HCT116 (cell line): ENCODE measurements around the gene SORCS2. TPM values are rescaled to one million over a fixed set of nuclear protein-coding genes. Genes with fewer than 3 reads are reported as not detected.

Experiments
- ATAC-seq: fragments of 200-7000 bp; cut with Tn5 transposase; 2 replicates; pipeline ENCODE4 v1.9.1; 2020; ENCODE audit warnings: mild to moderate bottlenecking, moderate library complexity
- BruUV-seq: library from RNA; stranded (reverse); fragments of 400-500 nt; replicated peaks from 2 replicates; lab custom pipeline; 2021; lab: Mats Ljungman, UMichigan
- CTCF ChIA-PET: fragments of 300-600 bp; sonication (Branson Sonifier 250); formaldehyde crosslinking; loops from one replicate; lab custom pipeline; 2021; ENCODE audit warnings: antibody characterized with exemption; lab: Charles Lee
- POLR2A ChIA-PET: fragments of 300-600, 350-600 bp; sonication (Branson Sonifier 250); formaldehyde crosslinking; loops from one replicate; lab custom pipeline; 2021; ENCODE audit warnings: antibody characterized with exemption; lab: Charles Lee
- RAD21 ChIA-PET, 2 experiments: fragments of 300-600 bp; sonication (Branson Sonifier 250); formaldehyde crosslinking; loops; one replicate each; lab custom pipeline; 2023; ENCODE audit warnings: low total read pairs in 2 of 2; ENCODE audit not compliant: uncharacterized antibody in 2 of 2, unreplicated experiment in 2 of 2, low non-redundant PET in 1 of 2; lab: Charles Lee
- DNase-seq: peaks from one replicate; pipeline ENCODE4 v3.0.0-alpha.2; 2010; ENCODE audit warnings: low read depth, low spot score
- H2AFZ ChIP-seq: fragments of 200-600 bp; shearing (Covaris generic), sonication (generic); 2 replicates; pipeline ENCODE4 v1.6.1; 2017; ENCODE audit warnings: low read depth, mixed run types, mixed read lengths, antibody characterized with exemption, low read length; ENCODE audit not compliant: poor library complexity, severe bottlenecking
- H3K27ac ChIP-seq: 2 replicates; pipeline ENCODE4 v1.5.1; 2012; ENCODE audit warnings: low read depth, low read length
- H3K27me3 ChIP-seq: fragments of 200-600 bp; sonication (generic); 2 replicates; pipeline ENCODE4 v1.6.1; 2016; ENCODE audit warnings: mixed run types, low read length, mixed read lengths; ENCODE audit not compliant: insufficient read depth
- H3K36me3 ChIP-seq, 2 experiments: fragments of 200-500 bp in 1 of 2; fragments of 200-600 bp in 1 of 2; sonication (Bioruptor generic) in 1 of 2; sonication (generic) in 1 of 2; 2 replicates each; pipeline versions ENCODE4 v1.5.1 to v1.6.1; 2014 to 2016; ENCODE audit warnings: low read length in 2 of 2, inconsistent platforms in 1 of 2, mixed read lengths in 1 of 2, mixed run types in 1 of 2; ENCODE audit not compliant: insufficient read depth in 2 of 2, control insufficient read depth in 1 of 2
- H3K4me1 ChIP-seq, 2 experiments: fragments of 200-600 bp in 1 of 2; sonication (generic) in 1 of 2; 2 replicates each; pipeline versions ENCODE4 v1.5.1 to v1.6.1; 2012 to 2017; ENCODE audit warnings: low read length in 2 of 2, inconsistent platforms in 1 of 2, mild to moderate bottlenecking in 1 of 2, mixed read lengths in 1 of 2, mixed run types in 1 of 2, moderate library complexity in 1 of 2; ENCODE audit not compliant: insufficient read depth in 2 of 2, control insufficient read depth in 1 of 2
- H3K4me2 ChIP-seq: fragments of 200-600 bp; sonication (generic); 2 replicates; pipeline ENCODE4 v1.6.1; 2017; ENCODE audit warnings: mixed run types, low read length, mixed read lengths
- H3K4me3 ChIP-seq, 2 experiments: fragments of 200-600 bp in 1 of 2; sonication (generic) in 1 of 2; replicated peaks in 1 of 2; 2 replicates each; pipeline ENCODE4 v1.5.1; 2011 to 2016; ENCODE audit warnings: low read length in 2 of 2, control low read depth in 1 of 2, low read depth in 1 of 2, mild to moderate bottlenecking in 1 of 2, mixed read lengths in 1 of 2, mixed run types in 1 of 2
- H3K79me2 ChIP-seq: fragments of 200-600 bp; sonication (generic); 2 replicates; pipeline ENCODE4 v1.6.1; 2017; ENCODE audit warnings: mild to moderate bottlenecking, mixed run types, low read length, moderate library complexity, mixed read lengths; ENCODE audit not compliant: insufficient read depth
- H3K9ac ChIP-seq: fragments of 200-600 bp; sonication (generic); 2 replicates; pipeline ENCODE4 v1.6.1; 2016; ENCODE audit warnings: low read length, mixed read lengths
- H3K9me2 ChIP-seq: fragments of 200-600 bp; sonication (generic), shearing (Covaris generic); 2 replicates; pipeline ENCODE4 v1.6.1; 2017; ENCODE audit warnings: mixed run types, mild to moderate bottlenecking, moderate library complexity; ENCODE audit not compliant: insufficient read depth
- H3K9me3 ChIP-seq, 2 experiments: fragments of 200-500 bp in 1 of 2; fragments of 200-600 bp in 1 of 2; sonication (Bioruptor generic) in 1 of 2; sonication (generic) in 1 of 2; 2 replicates each; pipeline ENCODE4 v1.6.1; 2014 to 2017; ENCODE audit warnings: low read length in 2 of 2, mixed read lengths in 2 of 2, inconsistent platforms in 1 of 2, low read depth in 1 of 2, mild to moderate bottlenecking in 1 of 2, mixed run types in 1 of 2, moderate library complexity in 1 of 2; ENCODE audit not compliant: control insufficient read depth in 1 of 2, insufficient read depth in 1 of 2
- H4K20me1 ChIP-seq: fragments of 200-600 bp; sonication (generic), shearing (Covaris generic); 2 replicates; pipeline ENCODE4 v1.6.1; 2017; ENCODE audit warnings: mixed run types, mild to moderate bottlenecking, moderate library complexity; ENCODE audit not compliant: insufficient read depth
- CBX3 ChIP-seq: IDR thresholded peaks from 2 replicates; pipeline ENCODE4 v1.6.1; 2012; ENCODE audit warnings: low read depth
- ELF1 ChIP-seq: IDR thresholded peaks from 2 replicates; pipeline ENCODE4 v1.6.1; 2012; ENCODE audit warnings: low read depth, borderline replicate concordance
- EZH2 ChIP-seq: fragments of 200-600 bp; sonication (generic); IDR thresholded peaks from 2 replicates; pipeline ENCODE4 v1.6.1; 2017; ENCODE audit warnings: antibody characterized with exemption, mixed run types
- EZH2phosphoT487 ChIP-seq: fragments of 200-600 bp; IDR thresholded peaks from 2 replicates; pipeline ENCODE4 v1.6.1; 2018; ENCODE audit warnings: antibody characterized with exemption, borderline replicate concordance
- FOSL1 ChIP-seq: IDR thresholded peaks from 2 replicates; pipeline ENCODE4 v1.6.1; 2012; ENCODE audit warnings: low read depth
- JUND ChIP-seq: IDR thresholded peaks from 2 replicates; pipeline ENCODE4 v1.6.1; 2012
- POLR2A ChIP-seq: IDR thresholded peaks from 2 replicates; pipeline ENCODE4 v1.7.0; 2011; ENCODE audit warnings: borderline replicate concordance; ENCODE audit not compliant: insufficient read depth, insufficient read length; ENCODE audit errors: extremely low read depth
- POLR2AphosphoS5 ChIP-seq: IDR thresholded peaks from 2 replicates; pipeline ENCODE4 v1.6.1; 2011; ENCODE audit warnings: mild to moderate bottlenecking, low read depth, low read length, moderate library complexity
- RAD21 ChIP-seq: IDR thresholded peaks from 2 replicates; pipeline ENCODE4 v1.6.1; 2012; ENCODE audit warnings: low read depth, mild to moderate bottlenecking
- SIN3A ChIP-seq: IDR thresholded peaks from 2 replicates; pipeline ENCODE4 v1.6.1; 2012; ENCODE audit warnings: low read depth
- SRF ChIP-seq: IDR thresholded peaks from 2 replicates; pipeline ENCODE4 v1.6.1; 2012; ENCODE audit warnings: low read depth
- TCF7L2 ChIP-seq: IDR thresholded peaks from 2 replicates; pipeline ENCODE4 v1.7.0; 2011; ENCODE audit warnings: borderline replicate concordance, inconsistent platforms; ENCODE audit not compliant: insufficient read depth, insufficient read length; ENCODE audit errors: extremely low read depth
- YY1 ChIP-seq: IDR thresholded peaks from 2 replicates; pipeline ENCODE4 v1.6.1; 2011; ENCODE audit warnings: low read length, low read depth, moderate library complexity, mild to moderate bottlenecking; ENCODE audit not compliant: insufficient replicate concordance; ENCODE audit errors: extremely low read depth
- ZFX ChIP-seq: fragments of 450-650 bp; IDR thresholded peaks from 2 replicates; pipeline ENCODE4 v1.6.1; 2017
- ZNF274 ChIP-seq: fragments of 200-500 bp; sonication (Bioruptor generic); IDR thresholded peaks from 2 replicates; pipeline ENCODE4 v1.6.1; 2014; ENCODE audit warnings: mild to moderate bottlenecking, low read depth, low read length, inconsistent platforms
- intact Hi-C: fragments of 100-400 bp; cut with micrococcal nuclease; formaldehyde crosslinking; loops from 2 replicates; pipeline ENCODE4 v1.10.0; 2022
- total RNA-seq: library from RNA; stranded (reverse); gene quantifications from one replicate; pipeline ENCODE4 v1.2.1, GENCODE V29; 2021; ENCODE audit not compliant: unreplicated experiment
- TF ChIP-seq, protein P1 (sequence below), 3 experiments: fragments of 200-600 bp in 1 of 3; sonication (generic) in 1 of 3; IDR thresholded peaks in 2 of 3; conservative IDR thresholded peaks in 1 of 3; 2 replicates each; pipeline ENCODE4 v1.5.1; 2012 to 2017; ENCODE audit warnings: low read depth in 2 of 3, low read length in 2 of 3, antibody characterized with exemption in 1 of 3, borderline replicate concordance in 1 of 3, control low read depth in 1 of 3, mild to moderate bottlenecking in 1 of 3, mixed read lengths in 1 of 3, mixed run types in 1 of 3, moderate library complexity in 1 of 3; ENCODE audit not compliant: insufficient read depth in 1 of 3
- TF ChIP-seq, protein P2 (sequence below): IDR thresholded peaks from 2 replicates; pipeline ENCODE4 v1.6.1; 2012
- TF ChIP-seq, protein P3 (sequence below): IDR thresholded peaks from 2 replicates; pipeline ENCODE4 v1.6.1; 2012
- TF ChIP-seq, protein P4 (sequence below): IDR thresholded peaks from 2 replicates; pipeline ENCODE4 v1.6.1; 2012; ENCODE audit warnings: low read depth

Gene SORCS2
- total RNA-seq, 1 experiment from 2014 or later = 0.37 TPM

DNA sequence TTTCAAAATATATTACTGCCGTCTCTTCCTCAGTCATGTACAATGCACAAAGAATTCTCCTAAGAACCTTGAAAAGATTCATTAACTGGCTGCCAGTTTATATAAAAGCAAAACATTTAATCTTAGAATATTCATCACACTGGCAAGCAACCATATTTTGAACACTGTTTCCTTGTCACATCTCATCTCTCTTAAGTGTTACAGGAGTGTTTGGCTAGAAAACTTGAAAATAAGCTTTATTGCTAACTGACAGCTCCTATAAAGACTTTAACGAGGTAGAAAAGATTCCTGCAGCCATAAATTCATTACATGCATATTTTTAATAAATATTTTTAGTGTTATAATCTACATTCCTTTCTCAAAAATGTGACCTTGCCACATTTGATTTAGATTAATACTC is 597.7 kb downstream of the SORCS2 start:
- no TSS peak for BruUV-seq
- ATAC-seq = no peak
- CTCF ChIA-PET = no interaction called here
- H3K4me3 ChIP-seq = no peak overlapping the region
- no peak overlapping the region for H3K9ac ChIP-seq
- POLR2A ChIA-PET = no interaction called here
- no peak overlapping the region for H3K27ac ChIP-seq
- RAD21 ChIA-PET = no interaction called here
- H4K20me1 ChIP-seq = no peaks in the 10 kb centered on the region
- no peaks in the 10 kb centered on the region for H3K79me2 ChIP-seq
- no peaks in the 10 kb centered on the region for H3K4me1 ChIP-seq
- no peak overlapping the region for H3K4me2 ChIP-seq
- no peak for DNase-seq
- H3K27me3 ChIP-seq = no peaks in the 10 kb centered on the region
- intact Hi-C loops = no loop called here
- no peak overlapping the region for H2AFZ ChIP-seq
- no peaks in the 10 kb centered on the region for H3K9me3 ChIP-seq
- H3K36me3 ChIP-seq = no peaks in the 10 kb centered on the region; a peak in 1 of 4 replicates
- no peaks in the 10 kb centered on the region for H3K9me2 ChIP-seq
- TF ChIP-seq JUND = no peak
- TF ChIP-seq YY1 = no peak
- TF ChIP-seq RAD21 = no peak
- TF ChIP-seq, protein P1, sequence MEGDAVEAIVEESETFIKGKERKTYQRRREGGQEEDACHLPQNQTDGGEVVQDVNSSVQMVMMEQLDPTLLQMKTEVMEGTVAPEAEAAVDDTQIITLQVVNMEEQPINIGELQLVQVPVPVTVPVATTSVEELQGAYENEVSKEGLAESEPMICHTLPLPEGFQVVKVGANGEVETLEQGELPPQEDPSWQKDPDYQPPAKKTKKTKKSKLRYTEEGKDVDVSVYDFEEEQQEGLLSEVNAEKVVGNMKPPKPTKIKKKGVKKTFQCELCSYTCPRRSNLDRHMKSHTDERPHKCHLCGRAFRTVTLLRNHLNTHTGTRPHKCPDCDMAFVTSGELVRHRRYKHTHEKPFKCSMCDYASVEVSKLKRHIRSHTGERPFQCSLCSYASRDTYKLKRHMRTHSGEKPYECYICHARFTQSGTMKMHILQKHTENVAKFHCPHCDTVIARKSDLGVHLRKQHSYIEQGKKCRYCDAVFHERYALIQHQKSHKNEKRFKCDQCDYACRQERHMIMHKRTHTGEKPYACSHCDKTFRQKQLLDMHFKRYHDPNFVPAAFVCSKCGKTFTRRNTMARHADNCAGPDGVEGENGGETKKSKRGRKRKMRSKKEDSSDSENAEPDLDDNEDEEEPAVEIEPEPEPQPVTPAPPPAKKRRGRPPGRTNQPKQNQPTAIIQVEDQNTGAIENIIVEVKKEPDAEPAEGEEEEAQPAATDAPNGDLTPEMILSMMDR (IDR thresholded peaks at IDR 0.05 in 2 of 3, conservative IDR thresholded peaks at IDR 0.05 in 1 of 3; ENCODE audit: borderline replicate concordance in 1 of 3, insufficient read depth in 1 of 3, low read depth in 2 of 3, low read length in 2 of 3) = no peak
- no peak for TF ChIP-seq ZNF274
- TF ChIP-seq FOSL1 = no peak
- TF ChIP-seq POLR2AphosphoS5 = no peak
- TF ChIP-seq CBX3 = no peak
- no peak for TF ChIP-seq ZFX
- TF ChIP-seq, protein P2, sequence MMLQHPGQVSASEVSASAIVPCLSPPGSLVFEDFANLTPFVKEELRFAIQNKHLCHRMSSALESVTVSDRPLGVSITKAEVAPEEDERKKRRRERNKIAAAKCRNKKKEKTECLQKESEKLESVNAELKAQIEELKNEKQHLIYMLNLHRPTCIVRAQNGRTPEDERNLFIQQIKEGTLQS = no peak
- TF ChIP-seq SIN3A = no peak
- no peak for TF ChIP-seq ELF1
- TF ChIP-seq EZH2phosphoT487 = no peak
- TF ChIP-seq, protein P3, sequence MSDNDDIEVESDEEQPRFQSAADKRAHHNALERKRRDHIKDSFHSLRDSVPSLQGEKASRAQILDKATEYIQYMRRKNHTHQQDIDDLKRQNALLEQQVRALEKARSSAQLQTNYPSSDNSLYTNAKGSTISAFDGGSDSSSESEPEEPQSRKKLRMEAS = no peak
- no peak for TF ChIP-seq POLR2A
- no peak for TF ChIP-seq SRF
- TF ChIP-seq, protein P4, sequence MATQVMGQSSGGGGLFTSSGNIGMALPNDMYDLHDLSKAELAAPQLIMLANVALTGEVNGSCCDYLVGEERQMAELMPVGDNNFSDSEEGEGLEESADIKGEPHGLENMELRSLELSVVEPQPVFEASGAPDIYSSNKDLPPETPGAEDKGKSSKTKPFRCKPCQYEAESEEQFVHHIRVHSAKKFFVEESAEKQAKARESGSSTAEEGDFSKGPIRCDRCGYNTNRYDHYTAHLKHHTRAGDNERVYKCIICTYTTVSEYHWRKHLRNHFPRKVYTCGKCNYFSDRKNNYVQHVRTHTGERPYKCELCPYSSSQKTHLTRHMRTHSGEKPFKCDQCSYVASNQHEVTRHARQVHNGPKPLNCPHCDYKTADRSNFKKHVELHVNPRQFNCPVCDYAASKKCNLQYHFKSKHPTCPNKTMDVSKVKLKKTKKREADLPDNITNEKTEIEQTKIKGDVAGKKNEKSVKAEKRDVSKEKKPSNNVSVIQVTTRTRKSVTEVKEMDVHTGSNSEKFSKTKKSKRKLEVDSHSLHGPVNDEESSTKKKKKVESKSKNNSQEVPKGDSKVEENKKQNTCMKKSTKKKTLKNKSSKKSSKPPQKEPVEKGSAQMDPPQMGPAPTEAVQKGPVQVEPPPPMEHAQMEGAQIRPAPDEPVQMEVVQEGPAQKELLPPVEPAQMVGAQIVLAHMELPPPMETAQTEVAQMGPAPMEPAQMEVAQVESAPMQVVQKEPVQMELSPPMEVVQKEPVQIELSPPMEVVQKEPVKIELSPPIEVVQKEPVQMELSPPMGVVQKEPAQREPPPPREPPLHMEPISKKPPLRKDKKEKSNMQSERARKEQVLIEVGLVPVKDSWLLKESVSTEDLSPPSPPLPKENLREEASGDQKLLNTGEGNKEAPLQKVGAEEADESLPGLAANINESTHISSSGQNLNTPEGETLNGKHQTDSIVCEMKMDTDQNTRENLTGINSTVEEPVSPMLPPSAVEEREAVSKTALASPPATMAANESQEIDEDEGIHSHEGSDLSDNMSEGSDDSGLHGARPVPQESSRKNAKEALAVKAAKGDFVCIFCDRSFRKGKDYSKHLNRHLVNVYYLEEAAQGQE = no peak
- TF ChIP-seq TCF7L2 = no peak
- TF ChIP-seq EZH2 = no peak
